GM21576 (cell line): ENCODE results near the gene TMEM236.

Experiments
- ATAC-seq: cut with Tn5 transposase; IDR thresholded peaks from one replicate; pipeline ENCODE4 v1.9.1; 2021; ENCODE audit warnings: mild to moderate bottlenecking, moderate library complexity; ENCODE audit not compliant: unreplicated experiment

Gene TMEM236

DNA sequence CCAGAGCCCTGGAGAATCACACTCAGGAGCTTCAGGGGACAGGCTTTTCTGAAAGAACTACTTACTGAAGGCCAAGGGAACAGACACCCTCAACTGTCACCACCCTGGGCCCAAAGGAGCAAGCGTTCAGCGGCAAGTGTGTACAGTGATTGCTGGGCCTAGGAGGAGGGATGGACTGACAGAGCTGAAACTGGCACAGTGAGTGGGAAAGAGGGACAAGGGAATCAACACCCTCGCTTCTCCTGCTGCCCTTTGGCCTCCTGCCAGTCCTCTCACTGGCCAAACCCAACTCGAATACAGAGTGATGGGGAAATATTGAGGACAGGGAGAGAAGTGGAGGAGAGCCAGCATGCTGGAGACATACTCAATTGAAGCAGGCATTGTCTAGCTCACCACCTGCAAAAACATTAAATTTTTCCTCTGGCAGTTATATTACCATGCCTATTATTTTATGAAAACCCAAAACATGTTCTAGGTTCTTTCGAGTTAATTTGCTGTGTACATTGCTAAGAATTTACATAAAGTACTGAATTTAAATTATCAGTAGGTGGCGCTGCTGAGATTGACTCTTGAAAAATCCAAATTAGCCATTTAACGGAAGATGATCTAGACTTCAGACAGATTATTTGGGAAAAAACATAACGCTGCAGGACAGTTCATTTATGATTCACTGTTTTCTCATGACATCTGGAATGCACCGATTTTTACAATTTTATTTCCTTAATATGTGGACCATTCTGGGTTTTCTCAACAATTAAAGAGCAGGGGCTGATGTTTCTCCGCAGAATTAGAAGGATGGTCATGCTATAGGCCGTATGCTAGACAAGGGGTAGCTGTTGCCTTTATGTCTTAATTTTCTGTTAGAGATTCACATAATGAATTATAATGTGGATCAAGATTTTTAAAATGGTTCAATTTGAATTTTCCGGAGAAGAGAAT lies 14.7 kb upstream of the TMEM236 start:
- no peak for ATAC-seq

DNA sequence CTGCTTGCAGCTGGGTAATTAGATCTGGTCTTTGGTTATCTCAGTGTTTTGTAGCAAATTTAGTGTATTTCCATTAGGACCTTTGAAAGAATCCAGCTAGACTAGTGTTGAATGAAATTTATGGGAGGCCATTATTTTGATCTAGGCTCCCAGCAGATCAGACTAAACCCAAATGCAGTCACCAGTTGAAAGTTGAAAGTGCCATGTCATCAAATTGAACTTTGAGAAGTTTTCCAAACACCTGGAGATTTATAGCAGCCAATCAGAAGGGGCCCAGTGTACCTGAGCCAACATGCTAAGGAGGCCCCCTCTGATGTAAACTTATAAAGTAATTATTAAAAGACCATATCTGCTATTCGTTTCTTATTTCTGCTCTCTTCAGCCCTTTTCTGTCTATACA lies 11.3 kb upstream of the TMEM236 start:
- ATAC-seq, result no peak

- ATAC-seq, result no peak
Observed at GRCh38 chr10:17742918-17743317, 9.1 kb upstream of the TMEM236 start.

GRCh38 chr10:17743437-17743836 lies 8.6 kb upstream of the TMEM236 start:
- ATAC-seq, result no peak

- no peak for ATAC-seq
Observed at GRCh38 chr10:17744341-17744861, 7.6 kb upstream of the TMEM236 start.

- ATAC-seq, result no peak
Observed at GRCh38 chr10:17747883-17748550, 4.0 kb upstream of the TMEM236 start.

DNA sequence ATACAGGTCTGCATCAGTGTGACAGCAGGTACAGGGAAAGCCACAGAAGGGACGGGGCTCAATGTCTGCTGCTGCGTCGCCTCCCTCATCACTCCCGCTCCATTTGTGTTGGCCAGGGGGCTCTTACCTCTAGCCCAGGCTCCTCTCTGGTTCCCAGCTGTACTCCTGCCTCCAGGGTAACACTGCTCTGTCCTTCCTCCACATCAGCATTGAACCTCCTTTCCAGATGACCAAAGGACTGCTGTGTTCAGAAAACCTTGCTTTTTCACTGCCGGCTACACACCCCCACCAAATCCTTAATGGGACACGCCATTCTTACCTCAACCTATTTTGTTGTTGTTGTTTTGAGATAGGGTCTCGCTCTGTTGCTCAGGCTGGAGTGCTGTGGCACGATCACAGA lies 2.1 kb upstream of the TMEM236 start:
- no peak for ATAC-seq

- ATAC-seq, result peak; percentile 89
Observed at GRCh38 chr10:17756557-17757217, 4.7 kb downstream of the TMEM236 start.

DNA sequence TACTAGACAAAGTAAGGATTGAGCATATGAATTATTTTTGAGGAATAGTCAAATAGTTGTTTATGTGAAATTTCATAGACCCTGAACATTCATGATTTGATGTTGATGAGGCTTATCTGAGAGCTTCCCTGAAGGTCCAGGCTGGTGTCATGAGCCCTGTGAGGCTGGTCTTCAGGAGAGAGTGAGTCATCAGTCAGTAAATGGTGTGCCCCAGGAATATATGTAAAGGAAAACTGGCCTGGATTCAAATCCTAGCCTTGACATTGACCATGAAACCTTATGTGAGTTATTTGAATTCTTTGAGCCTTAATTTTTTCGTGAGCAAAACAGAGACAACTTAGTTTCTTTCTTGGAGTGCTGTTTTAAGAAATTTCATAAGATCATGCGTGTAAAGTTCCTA lies 6.2 kb downstream of the TMEM236 start:
- ATAC-seq, result no peak

GRCh38 chr10:17758896-17759295 lies 6.9 kb downstream of the TMEM236 start:
- no peak for ATAC-seq

DNA sequence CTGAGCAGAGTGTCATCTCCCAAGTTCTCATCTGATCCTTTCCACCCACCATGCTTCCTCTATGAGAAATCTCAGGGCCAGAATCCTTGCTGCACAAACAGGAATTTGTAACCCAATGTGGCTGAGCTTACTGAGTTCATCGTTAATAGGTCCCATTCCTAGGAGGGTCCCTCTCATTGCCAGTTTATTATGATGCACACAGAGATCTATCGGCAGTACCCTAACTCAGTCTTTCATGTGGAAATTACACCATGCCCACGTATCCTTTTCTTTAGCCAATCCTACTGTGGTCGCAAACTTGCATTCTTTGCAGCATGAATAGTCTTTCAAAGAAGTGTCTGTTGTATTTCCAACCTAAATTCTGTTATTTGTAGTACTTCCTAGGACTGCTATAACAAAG lies 12.1 kb downstream of the TMEM236 start:
- ATAC-seq, result no peak

- ATAC-seq, result no peak
Observed at GRCh38 chr10:17765602-17766001, 13.6 kb downstream of the TMEM236 start.

DNA sequence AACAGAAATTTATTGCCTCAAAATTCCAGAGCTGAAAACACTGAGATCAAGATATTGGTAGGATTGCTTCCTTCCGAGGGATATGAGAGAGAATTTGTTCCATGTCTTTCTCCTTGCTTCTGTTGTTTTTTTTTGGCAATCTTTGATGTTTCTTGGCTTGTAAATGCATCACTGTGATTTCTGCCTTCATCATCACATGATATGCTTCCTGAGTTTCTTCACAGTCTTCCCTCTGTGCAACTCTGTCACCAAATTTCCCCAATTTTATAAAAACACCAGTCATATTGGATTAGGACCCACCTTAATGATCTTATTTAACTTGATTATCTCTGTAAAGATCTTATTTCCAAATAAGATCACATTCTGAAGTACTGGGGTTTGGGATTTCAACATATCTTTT lies 14.7 kb downstream of the TMEM236 start:
- ATAC-seq, result no peak

- no peak for ATAC-seq
Observed at GRCh38 chr10:17768496-17768895, 16.5 kb downstream of the TMEM236 start.

DNA sequence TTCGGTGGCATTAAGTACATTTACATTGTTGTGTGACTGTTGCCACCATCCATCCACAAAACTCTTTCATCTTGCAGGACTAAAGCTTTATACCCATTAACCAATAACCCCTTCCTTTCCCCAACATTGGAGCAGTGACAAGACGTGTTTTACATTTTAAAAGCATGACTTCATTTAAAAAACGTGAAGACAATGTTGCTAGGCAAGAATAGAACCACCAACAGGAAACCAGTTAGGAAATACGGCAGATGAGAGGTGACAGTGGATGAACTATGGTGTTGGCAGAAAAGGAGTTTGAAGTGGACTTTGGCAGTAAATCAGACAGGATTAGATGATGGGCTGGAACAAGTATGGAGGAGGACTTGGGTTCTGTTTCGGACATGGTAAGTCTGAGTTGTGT lies 17.0 kb downstream of the TMEM236 start:
- ATAC-seq, result no peak

- no peak for ATAC-seq
Observed at GRCh38 chr10:17771017-17771416, 19.0 kb downstream of the TMEM236 start.

DNA sequence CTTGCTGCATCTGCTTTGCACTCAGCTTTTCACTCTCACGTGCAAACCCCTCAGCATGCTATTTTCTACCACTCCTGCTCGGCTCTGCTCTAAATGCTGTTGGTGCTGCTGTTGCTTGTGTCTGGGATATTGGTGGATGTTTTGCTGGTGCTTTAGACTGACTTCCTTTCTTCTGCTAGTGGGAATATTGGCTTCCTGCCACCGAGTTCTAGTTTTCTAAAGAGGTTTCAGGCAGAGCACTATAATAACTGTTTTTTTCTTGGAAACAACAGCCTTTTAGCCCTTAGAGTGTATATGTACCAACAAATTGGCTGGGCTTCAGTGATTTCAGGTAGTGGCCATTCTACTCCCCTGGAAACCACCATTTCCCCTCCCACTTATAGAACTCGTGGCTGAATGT lies 27.8 kb downstream of the TMEM236 start:
- ATAC-seq, result no peak

- no peak for ATAC-seq
Observed at GRCh38 chr10:17780727-17781126, 28.7 kb downstream of the TMEM236 start.

DNA sequence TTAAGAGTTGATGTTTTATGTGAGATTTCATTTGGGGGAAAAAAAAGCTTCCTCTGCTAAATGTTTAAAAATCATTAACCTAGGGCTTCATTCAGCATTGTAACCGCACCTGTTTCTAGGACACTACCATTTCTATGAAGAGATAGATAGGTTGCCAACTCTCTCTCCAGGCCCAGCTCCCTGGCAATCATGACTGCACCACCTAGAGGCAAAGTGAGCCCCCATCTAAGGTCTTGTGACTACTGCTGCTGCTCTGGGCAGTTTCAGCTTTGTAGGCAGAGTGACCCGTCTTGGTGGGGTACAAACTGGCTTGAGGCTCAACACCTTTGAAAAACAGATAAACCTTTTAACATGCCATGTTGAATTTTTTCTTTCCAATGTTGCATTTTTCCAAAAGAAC lies 29.9 kb downstream of the TMEM236 start:
- ATAC-seq, result no peak

DNA sequence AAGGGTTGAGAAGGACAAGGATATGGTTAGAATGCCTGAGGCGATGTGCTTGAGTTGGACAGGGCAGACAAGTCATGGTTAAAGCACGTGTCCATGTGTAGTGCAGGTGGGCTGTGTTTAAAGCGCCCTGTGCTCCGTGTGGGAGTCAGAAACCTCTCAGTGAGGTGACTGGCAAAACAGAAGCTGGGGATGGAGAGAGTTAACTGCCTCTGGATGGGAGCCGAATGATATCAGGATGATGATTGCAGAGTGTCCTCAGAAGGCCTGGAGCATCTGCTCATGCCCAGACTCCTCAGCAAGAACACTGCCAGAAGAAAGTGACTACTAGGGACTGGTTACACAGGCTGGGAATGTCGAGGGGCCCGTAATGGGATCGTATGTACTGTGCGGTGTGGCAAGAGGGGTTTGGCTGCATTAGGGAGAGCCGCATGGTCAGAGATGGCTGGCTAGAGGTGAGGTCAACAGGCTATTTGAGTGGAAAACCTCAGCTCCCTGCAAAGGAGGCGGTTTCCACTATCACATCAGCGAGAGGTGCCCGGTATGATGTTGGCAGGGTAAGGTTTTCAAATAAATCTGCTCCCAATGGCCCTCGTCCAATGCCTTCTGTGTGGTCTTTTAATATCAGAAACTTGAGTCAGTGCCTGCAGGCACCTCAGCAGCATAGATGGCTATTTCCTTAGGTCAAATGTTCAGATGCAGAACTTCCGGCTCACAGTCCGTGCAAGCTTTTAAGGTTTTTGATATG lies 31.1 kb downstream of the TMEM236 start:
- no peak for ATAC-seq

DNA sequence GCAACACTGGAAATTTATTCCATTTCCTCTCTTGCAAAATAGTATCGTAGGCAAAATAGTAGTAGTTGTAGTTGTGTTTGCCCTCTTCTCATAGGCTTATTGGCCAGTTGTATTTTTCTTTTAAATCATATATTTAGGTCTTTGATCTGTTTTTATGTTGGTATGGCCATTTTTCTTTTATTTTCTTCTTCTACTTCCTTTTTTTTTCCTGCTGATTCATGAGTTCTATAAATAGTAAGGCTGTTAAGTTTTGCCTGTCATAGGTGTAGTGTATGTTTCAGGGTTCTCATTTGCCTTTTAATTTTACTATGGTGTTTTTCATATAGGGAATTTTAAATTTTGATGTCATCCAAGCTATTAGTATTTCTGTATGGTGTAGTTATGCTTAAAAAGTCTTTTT lies 31.8 kb downstream of the TMEM236 start:
- ATAC-seq, result no peak
